Astrocyte of the cerebellum (primary cell): ENCODE results near the gene CFAP100.

Experiments used
- DNase-seq: peaks from one replicate; pipeline ENCODE4 v3.0.0-alpha.2; 2011; ENCODE audit warnings: low read depth
- H3K4me3 ChIP-seq: 2 replicates; pipeline ENCODE4 v1.5.1; 2011; ENCODE audit warnings: mild to moderate bottlenecking, low read depth, low read length, moderate library complexity
- in situ Hi-C: cut with HindIII; loops from 2 replicates; pipeline ENCODE4 v1.10.0; 2017; ENCODE audit warnings: low sequenced_read_pairs
- TF ChIP-seq, protein P1 (sequence below): IDR thresholded peaks from 2 replicates; pipeline ENCODE4 v1.5.1; 2012; ENCODE audit warnings: low read length, low read depth, moderate library complexity, mild to moderate bottlenecking; ENCODE audit errors: missing control alignments

Gene CFAP100

DNA sequence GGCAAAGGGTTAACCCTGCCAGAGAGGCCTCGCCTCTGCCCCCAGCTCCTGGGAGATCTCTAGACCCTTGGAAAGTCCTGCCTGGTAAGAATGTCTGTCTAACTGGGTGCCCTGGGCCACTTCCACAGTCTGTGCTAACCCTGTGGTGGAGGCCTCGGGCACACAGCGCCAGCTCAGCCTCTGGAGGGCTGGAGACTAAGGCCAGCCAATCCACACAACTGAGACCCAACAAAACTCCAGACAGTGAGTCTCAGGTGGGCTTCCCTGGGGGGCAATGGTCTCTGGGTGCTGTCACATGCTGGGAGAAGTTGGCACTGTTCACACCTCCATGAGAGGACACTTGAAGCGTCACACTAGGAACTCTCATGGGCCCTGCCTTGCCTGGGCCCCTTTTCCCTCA is 61.5 kb downstream of the CFAP100 start:
- no peak for DNase-seq
- TF ChIP-seq, protein P1, sequence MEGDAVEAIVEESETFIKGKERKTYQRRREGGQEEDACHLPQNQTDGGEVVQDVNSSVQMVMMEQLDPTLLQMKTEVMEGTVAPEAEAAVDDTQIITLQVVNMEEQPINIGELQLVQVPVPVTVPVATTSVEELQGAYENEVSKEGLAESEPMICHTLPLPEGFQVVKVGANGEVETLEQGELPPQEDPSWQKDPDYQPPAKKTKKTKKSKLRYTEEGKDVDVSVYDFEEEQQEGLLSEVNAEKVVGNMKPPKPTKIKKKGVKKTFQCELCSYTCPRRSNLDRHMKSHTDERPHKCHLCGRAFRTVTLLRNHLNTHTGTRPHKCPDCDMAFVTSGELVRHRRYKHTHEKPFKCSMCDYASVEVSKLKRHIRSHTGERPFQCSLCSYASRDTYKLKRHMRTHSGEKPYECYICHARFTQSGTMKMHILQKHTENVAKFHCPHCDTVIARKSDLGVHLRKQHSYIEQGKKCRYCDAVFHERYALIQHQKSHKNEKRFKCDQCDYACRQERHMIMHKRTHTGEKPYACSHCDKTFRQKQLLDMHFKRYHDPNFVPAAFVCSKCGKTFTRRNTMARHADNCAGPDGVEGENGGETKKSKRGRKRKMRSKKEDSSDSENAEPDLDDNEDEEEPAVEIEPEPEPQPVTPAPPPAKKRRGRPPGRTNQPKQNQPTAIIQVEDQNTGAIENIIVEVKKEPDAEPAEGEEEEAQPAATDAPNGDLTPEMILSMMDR, result no peak
- in situ Hi-C loops, result no loop called here
- H3K4me3 ChIP-seq, result no peak overlapping the region

DNA sequence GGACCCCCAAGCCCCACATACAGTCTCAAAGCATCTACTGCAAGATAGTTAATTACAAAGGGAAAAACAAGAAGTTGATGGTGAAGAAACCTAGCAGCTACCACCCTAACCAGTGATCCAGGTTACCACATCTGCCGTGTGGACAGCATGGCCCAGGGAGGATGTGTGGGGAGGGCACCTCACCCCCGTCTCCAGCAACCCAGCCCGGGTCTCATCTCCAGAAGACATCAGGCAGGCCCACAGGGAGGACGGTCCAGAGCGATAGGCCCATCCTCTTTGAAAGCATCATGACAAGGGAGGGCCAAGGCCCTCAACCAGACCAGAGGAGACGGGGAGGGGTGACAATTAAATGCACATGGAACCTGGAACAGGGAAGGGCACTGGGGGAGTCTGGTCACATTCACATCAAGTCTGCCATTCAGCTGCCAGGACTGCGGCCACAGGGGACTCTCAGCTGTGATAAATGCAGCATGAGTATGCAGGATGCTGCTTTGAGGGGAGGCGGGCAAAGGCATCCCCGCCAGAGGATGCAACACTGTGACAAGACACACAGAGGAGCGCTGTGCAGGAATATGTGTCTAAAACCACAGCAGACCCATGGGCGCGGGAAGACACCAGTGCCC is 62.2 kb downstream of the CFAP100 start:
- in situ Hi-C loops, result no loop called here
- no peak for DNase-seq
- TF ChIP-seq, protein P1, result no peak
- no peak overlapping the region for H3K4me3 ChIP-seq

DNA sequence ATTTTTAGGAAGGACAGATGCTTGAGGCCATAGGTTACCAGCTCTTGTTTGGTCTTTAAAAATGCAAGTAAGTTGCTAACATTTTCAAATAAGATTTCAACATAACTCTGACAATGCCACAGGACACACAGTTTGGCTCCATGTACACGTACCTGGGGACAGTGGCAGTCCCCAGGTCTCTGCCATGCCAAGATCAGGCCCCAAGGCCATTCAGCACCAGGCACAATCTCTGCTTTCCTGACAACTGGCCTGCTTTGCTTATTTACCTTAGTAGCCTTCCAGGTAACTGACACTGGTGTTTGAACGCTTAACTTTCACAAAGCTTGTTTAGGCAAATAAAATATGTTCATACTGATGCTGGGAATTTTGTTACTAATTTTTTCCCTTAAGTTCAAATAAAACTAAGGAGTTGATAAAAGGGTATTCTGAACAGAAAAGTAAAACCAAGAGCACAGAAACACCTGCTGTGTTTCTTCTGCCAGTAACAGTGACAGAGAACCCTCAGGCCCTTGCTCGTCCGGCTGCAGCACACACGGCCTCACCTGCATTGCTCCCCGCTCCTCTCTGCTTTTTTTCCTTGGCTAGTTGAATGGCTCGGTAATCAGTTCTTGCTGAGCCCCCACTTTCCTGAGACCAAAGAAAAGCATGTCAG is 64.5 kb downstream of the CFAP100 start:
- no peak for DNase-seq
- in situ Hi-C loops, result no loop called here
- H3K4me3 ChIP-seq, result no peak overlapping the region
- TF ChIP-seq, protein P1, result no peak

DNA sequence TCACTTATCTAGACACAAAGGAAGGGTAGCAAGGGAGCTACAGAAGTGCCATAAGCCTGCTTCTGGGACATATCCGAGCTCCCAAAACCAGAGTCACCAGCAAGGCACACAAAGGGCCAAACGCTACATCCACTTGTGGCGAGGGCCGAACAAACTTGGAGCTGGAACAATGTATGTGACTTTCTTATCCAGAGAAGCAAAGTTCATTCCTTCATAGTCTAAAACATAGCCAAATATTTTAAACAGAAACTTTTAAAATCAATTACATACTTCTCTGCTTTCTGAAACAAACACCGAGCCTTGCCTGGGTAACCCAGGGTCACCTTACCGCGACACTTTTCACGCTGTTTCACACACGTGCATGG is 65.0 kb downstream of the CFAP100 start:
- H3K4me3 ChIP-seq, result no peak overlapping the region
- in situ Hi-C loops, result no loop called here
- TF ChIP-seq, protein P1, result no peak
- DNase-seq, result no peak

DNA sequence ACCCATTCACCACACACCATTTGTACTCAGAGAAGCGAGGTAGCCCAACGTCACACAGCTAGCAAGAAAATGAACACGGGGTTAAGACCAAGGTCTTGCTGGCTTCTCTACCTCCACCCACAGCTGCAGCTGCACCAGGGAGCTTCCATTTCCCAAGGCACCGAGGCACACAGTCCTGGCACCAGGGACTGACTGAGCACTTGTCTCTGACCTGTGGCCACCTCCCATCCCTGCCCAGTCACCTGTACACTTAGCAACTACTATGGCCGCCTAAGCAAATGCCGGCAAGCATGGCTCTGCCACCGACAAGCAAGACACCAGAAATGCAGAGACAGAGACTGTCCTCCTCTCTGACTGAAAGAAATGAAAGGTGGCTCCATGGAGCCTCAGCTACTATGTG is 65.7 kb downstream of the CFAP100 start:
- H3K4me3 ChIP-seq, result no peak overlapping the region
- TF ChIP-seq, protein P1, result no peak
- in situ Hi-C loops, result no loop called here
- no peak for DNase-seq

DNA sequence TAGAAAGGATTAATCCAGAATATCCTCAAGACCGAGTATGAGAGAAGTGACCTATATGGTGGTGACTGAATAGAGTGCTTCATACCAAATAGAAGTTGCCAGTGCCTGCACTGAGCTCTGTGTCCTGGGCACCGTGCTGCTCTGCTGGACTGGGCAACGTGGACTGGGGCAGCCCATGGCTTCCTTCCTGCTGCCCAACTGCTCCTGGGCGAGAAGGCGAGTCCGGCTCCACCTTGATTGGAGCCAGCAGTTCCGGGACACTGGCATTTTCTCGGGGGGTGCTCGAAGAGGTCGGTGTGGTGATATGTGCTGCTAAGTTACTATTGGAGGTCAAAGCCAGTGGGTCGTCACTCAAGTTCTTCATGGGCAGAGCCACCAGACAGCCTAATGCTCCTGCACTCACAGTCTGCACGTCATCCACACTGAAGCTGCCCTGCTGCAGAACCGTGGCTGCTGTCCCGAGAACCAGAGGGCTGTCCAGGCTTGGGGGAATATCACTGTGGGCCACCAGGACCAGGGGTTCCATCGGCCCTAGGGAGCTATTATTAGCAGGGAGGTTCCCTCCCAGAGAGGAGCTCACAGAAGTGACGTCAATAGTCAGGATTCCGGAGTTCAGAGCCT is 66.9 kb downstream of the CFAP100 start:
- in situ Hi-C loops, result no loop called here
- no peak overlapping the region for H3K4me3 ChIP-seq
- TF ChIP-seq, protein P1, result no peak
- DNase-seq, result no peak
